GM12801 (cell line): ENCODE data around the gene CBLC.

Experiments
- TF ChIP-seq, protein P1 (sequence below): IDR thresholded peaks from one replicate; pipeline ENCODE4 v1.5.1; 2011; ENCODE audit warnings: control low read depth; ENCODE audit not compliant: insufficient read length; ENCODE audit errors: extremely low read depth

The CBLC gene

DNA sequence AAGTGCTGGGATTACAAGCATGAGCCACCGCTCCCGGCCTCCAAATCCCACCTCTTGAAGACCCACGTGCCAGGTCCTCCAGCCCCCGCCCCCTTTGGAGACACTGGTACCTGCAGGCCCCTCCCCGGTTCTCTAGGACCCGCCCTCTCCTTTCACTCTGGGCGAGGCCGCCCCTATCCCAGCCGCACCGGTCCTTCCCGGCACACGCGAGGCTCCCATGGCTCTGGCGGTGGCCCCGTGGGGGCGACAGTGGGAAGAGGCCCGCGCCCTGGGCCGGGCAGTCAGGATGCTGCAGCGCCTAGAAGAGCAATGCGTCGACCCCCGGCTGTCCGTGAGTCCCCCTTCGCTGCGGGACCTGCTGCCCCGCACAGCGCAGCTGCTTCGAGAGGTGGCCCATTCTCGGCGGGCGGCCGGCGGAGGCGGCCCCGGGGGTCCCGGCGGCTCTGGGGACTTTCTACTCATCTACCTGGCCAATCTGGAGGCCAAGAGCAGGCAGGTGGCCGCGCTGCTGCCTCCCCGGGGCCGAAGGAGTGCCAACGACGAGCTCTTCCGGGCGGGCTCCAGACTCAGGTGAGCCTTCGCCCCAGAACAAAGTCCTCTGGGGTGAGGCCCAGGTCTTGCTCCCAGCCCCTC lies at the start of gene CBLC:
CBLC (plus strand) TSS at position 176 of the 633 bp plus-strand sequence; CDS start at position 218, 42 bp downstream.
- TF ChIP-seq, protein P1, sequence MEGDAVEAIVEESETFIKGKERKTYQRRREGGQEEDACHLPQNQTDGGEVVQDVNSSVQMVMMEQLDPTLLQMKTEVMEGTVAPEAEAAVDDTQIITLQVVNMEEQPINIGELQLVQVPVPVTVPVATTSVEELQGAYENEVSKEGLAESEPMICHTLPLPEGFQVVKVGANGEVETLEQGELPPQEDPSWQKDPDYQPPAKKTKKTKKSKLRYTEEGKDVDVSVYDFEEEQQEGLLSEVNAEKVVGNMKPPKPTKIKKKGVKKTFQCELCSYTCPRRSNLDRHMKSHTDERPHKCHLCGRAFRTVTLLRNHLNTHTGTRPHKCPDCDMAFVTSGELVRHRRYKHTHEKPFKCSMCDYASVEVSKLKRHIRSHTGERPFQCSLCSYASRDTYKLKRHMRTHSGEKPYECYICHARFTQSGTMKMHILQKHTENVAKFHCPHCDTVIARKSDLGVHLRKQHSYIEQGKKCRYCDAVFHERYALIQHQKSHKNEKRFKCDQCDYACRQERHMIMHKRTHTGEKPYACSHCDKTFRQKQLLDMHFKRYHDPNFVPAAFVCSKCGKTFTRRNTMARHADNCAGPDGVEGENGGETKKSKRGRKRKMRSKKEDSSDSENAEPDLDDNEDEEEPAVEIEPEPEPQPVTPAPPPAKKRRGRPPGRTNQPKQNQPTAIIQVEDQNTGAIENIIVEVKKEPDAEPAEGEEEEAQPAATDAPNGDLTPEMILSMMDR, result no peak

GRCh38 chr19:44728178-44728577 lies 49.5 kb upstream of the CBLC start:
- TF ChIP-seq, protein P1, result no peak

GRCh38 chr19:44729516-44730033 lies 48.1 kb upstream of the CBLC start:
- TF ChIP-seq, protein P1, result no peak

GRCh38 chr19:44731081-44731480 lies 46.6 kb upstream of the CBLC start:
- TF ChIP-seq, protein P1, result no peak

GRCh38 chr19:44731622-44732021 lies 46.1 kb upstream of the CBLC start:
- TF ChIP-seq, protein P1, result no peak

DNA sequence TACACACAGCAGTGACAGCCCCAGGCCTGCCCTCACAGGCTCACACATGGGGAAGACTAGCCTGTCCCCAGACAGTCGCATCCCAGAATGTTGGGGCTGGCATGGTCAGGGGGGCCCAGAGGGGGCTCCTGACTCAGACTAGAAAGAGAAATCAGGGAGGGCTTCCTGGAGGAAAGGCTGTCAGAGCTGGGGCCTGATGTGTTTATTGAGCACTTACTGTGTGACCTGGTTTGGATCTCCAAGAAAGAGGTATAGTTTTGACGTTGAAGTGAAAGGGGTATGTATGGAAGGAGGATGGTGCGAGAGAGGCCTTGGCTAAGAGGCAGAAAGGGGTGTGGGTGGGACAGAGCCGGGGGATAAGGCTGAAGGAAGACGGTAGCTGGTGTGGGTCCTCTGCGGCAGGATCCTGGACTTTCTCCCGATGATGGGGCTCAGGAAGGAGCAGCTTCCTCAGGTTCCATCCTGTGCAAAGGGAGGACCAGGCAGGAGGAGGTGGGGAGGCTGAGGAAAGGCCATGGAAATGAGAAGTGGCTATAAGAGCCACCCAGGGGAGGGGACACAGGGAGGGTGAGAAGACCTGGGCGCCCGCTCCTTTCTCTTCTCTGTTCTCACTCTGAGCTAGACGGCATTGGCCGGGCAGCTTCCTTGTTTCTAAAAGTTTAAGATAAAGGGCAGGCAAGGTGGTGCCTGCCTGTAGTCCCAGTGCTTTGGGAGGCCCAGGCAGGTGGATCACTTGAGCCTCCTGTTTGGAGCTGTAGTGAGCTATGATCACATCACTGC lies 45.3 kb upstream of the CBLC start:
- TF ChIP-seq, protein P1, result no peak

- TF ChIP-seq, protein P1, result no peak
Measured at GRCh38 chr19:44734357-44734756, 43.3 kb upstream of the CBLC start.
